CD4-positive, alpha-beta T cell treated with Interleukin-4 for 4 hours (primary cell): ENCODE measurements around the gene RTL9.

Experiments
- DNase-seq: peaks from one replicate; pipeline ENCODE4 v3.0.0-alpha.2; 2020

The RTL9 gene

GRCh38 chrX:110407910-110408545 is 49.4 kb downstream of the RTL9 start:
- peak; percentile 62 for DNase-seq
